NCI-H146 treated with DMSO at 0.1 percent for 48 hours (cell line): ENCODE measurements around the gene SHROOM1.
A peak's percentile ranks its signal among the peaks of the same experiment; 100 is the strongest.

ENCODE experiments used
- DNase-seq: peaks from one replicate; lab custom pipeline; 2025; ENCODE audit not compliant: unreplicated experiment; lab: John Stamatoyannopoulos, UW

The SHROOM1 gene

GRCh38 chr5:132825834-132826391, 4.5 kb downstream of the SHROOM1 start:
- no peak for DNase-seq

- DNase-seq, result no peak
Observed at GRCh38 chr5:132825033-132825833, 5.2 kb downstream of the SHROOM1 start.

GRCh38 chr5:132824426-132824825, 6.0 kb downstream of the SHROOM1 start:
- no peak for DNase-seq

GRCh38 chr5:132823481-132824050, 6.9 kb downstream of the SHROOM1 start:
- DNase-seq, result no peak

GRCh38 chr5:132822650-132823480, 7.6 kb downstream of the SHROOM1 start:
- no peak for DNase-seq

GRCh38 chr5:132821791-132822190, 8.7 kb downstream of the SHROOM1 start:
- no peak for DNase-seq

- DNase-seq, result no peak
Observed at GRCh38 chr5:132821350-132821749, 9.1 kb downstream of the SHROOM1 start.

GRCh38 chr5:132820162-132820754, 10.2 kb downstream of the SHROOM1 start:
- peak; percentile 54 for DNase-seq

- no peak for DNase-seq
Observed at GRCh38 chr5:132819468-132819867, 11.0 kb downstream of the SHROOM1 start.

GRCh38 chr5:132817011-132817410, 13.4 kb downstream of the SHROOM1 start:
- DNase-seq, result no peak

- DNase-seq, result no peak
Observed at GRCh38 chr5:132816554-132816953, 13.9 kb downstream of the SHROOM1 start.

GRCh38 chr5:132816083-132816482, 14.4 kb downstream of the SHROOM1 start:
- no peak for DNase-seq

- DNase-seq, result no peak
Observed at GRCh38 chr5:132815454-132815853, 15.0 kb downstream of the SHROOM1 start.

GRCh38 chr5:132814503-132815294, 15.7 kb downstream of the SHROOM1 start:
- DNase-seq, result no peak

GRCh38 chr5:132813599-132814502, 16.6 kb downstream of the SHROOM1 start:
- DNase-seq, result no peak

GRCh38 chr5:132812781-132813598, 17.5 kb downstream of the SHROOM1 start, which contains the start of gene SOWAHA:
SOWAHA (plus strand) TSS chr5:132813302; CDS start chr5:132813622, 320 bp downstream.
- DNase-seq, result peak; percentile 61

- no peak for DNase-seq
Observed at GRCh38 chr5:132812123-132812765, 18.2 kb downstream of the SHROOM1 start.

- no peak for DNase-seq
Observed at GRCh38 chr5:132810605-132811004, 19.8 kb downstream of the SHROOM1 start.
